ENCODE results near the gene RAD52. TPM values are rescaled to one million over a fixed set of nuclear protein-coding genes. Genes with fewer than 3 reads are reported as not detected.

Gene RAD52
- total and polyA plus RNA-seq, 2 donors (not counting 1 experiment from before 2014, with no cell fraction given): 22.9 to 27.6 TPM

DNA sequence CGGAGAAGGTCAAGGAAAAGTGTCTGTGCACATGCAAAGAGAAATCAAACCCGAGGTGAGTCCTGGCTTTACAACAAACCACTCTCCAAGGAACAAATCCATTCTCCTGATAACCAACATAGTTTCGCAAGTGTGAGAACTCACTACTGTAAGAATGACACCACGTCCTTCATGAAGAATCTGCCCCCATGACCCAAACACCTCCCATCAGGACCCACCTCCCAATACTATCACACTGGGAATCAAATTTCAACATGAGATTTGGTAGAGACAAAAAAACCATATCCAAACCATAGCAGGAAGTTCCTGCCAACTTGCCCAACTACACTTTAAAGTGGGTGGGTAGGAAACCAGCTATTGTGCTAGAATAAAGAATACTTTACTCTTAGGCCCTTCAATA is 39.2 kb upstream of the RAD52 start:
- Mint-ChIP-seq H3K9me3 (ENCODE audit: insufficient read depth) (no peaks in the 10 kb centered on the region), H3K27ac (no peak overlapping the region), H3K4me3 (no peak overlapping the region), H3K27me3 (no peaks in the 10 kb centered on the region), H3K4me1 (peaks cover 21% of the 10 kb centered on the region)
- H2AFZ ChIP-seq (ENCODE audit: insufficient read depth, low read depth, low read length, poor library complexity, severe bottlenecking): no peak overlapping the region
- no peak overlapping the region for H3K4me3 ChIP-seq (ENCODE audit: control extremely low read depth in 1 of 5, extremely low read depth in 1 of 5, insufficient read depth in 1 of 5, low read depth in 2 of 5, low read length in 4 of 5)
- H3K27me3 ChIP-seq (replicated peaks in 1 of 4; ENCODE audit: control extremely low read depth in 1 of 4, control insufficient read depth in 3 of 4, insufficient read depth in 4 of 4, low read length in 3 of 4): no peaks in the 10 kb centered on the region
- no peak for ATAC-seq (ENCODE audit: low read depth)
- peaks cover 16 to 18% of the 10 kb centered on the region in 2 donors for H3K4me1 ChIP-seq (ENCODE audit: control insufficient read depth in 2 of 2, insufficient read depth in 2 of 2, low read length in 2 of 2)
- H4K20me1 ChIP-seq (ENCODE audit: control insufficient read depth, insufficient read depth, low read length, poor library complexity, severe bottlenecking): no peaks in the 10 kb centered on the region
- H3K4me2 ChIP-seq (replicated peaks; ENCODE audit: low read depth, low read length, poor library complexity, severe bottlenecking): no peak overlapping the region
- TF ChIP-seq, protein P1, sequence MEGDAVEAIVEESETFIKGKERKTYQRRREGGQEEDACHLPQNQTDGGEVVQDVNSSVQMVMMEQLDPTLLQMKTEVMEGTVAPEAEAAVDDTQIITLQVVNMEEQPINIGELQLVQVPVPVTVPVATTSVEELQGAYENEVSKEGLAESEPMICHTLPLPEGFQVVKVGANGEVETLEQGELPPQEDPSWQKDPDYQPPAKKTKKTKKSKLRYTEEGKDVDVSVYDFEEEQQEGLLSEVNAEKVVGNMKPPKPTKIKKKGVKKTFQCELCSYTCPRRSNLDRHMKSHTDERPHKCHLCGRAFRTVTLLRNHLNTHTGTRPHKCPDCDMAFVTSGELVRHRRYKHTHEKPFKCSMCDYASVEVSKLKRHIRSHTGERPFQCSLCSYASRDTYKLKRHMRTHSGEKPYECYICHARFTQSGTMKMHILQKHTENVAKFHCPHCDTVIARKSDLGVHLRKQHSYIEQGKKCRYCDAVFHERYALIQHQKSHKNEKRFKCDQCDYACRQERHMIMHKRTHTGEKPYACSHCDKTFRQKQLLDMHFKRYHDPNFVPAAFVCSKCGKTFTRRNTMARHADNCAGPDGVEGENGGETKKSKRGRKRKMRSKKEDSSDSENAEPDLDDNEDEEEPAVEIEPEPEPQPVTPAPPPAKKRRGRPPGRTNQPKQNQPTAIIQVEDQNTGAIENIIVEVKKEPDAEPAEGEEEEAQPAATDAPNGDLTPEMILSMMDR (IDR thresholded peaks at IDR 0.05): no peak
- no peak for TF ChIP-seq EZH2 (IDR thresholded peaks at IDR 0.05; ENCODE audit: borderline replicate concordance, insufficient read depth, low read depth, low read length, poor library complexity, severe bottlenecking)
- POLR2A ChIA-PET: no interaction called here
- H3K9ac ChIP-seq (ENCODE audit: low read length): no peak overlapping the region
- H3K79me2 ChIP-seq (ENCODE audit: control insufficient read depth, insufficient read depth, low read length): peaks cover 25% of the 10 kb centered on the region
- no peaks in the 10 kb centered on the region for H3K9me3 ChIP-seq (ENCODE audit: control extremely low read depth in 1 of 3, control insufficient read depth in 2 of 3, insufficient read depth in 1 of 3, low read length in 2 of 3)
- no peak for DNase-seq
- WGBS (ENCODE audit: insufficient coverage): 89% methylated on average over 4 of the region's 4 CpGs
- no peaks in the 10 kb centered on the region for H3K36me3 ChIP-seq (replicated peaks in 1 of 2; ENCODE audit: control extremely low read depth in 1 of 2, control insufficient read depth in 1 of 2, extremely low read depth in 1 of 2, insufficient read depth in 2 of 2, low read length in 1 of 2)
- intact Hi-C loops (cut with micrococcal nuclease): no loop called here
- CTCF ChIA-PET: no interaction called here
- H3K27ac ChIP-seq (ENCODE audit: low read length in 2 of 2): no peak overlapping the region

DNA sequence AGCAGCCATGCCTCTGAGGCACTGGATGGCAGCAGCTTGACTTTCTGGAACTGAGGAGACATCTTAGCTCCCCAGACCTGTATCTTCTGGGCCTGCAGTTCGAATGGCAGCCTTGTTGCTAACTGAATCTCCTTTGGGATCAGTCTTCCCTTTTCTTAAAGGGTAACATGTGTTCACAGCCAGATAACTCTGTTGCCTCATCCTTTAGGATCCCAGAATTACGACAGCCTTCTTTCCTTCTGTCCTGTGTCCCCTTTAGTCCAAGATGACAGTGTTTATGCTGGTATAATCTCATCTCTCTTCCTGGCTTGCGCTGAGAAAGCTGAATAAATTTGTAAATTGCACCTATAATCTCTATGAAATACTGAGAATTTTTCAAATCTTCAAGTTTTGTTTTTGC is 32.5 kb upstream of the RAD52 start:
- DNase-seq (no peak), ATAC-seq (ENCODE audit: low read depth) (no peak)
- no peaks in the 10 kb centered on the region for H4K20me1 ChIP-seq (ENCODE audit: control insufficient read depth, insufficient read depth, low read length, poor library complexity, severe bottlenecking)
- H3K4me2 ChIP-seq (replicated peaks; ENCODE audit: low read depth, low read length, poor library complexity, severe bottlenecking): no peak overlapping the region
- H3K36me3 ChIP-seq (replicated peaks in 1 of 2; ENCODE audit: control extremely low read depth in 1 of 2, control insufficient read depth in 1 of 2, extremely low read depth in 1 of 2, insufficient read depth in 2 of 2, low read length in 1 of 2): no peaks in the 10 kb centered on the region
- TF ChIP-seq, protein P1 (IDR thresholded peaks at IDR 0.05): no peak
- no peak for TF ChIP-seq EZH2 (IDR thresholded peaks at IDR 0.05; ENCODE audit: borderline replicate concordance, insufficient read depth, low read depth, low read length, poor library complexity, severe bottlenecking)
- H3K27ac Mint-ChIP-seq: no peak overlapping the region
- no peaks in the 10 kb centered on the region for H3K79me2 ChIP-seq (ENCODE audit: control insufficient read depth, insufficient read depth, low read length)
- H2AFZ ChIP-seq (ENCODE audit: insufficient read depth, low read depth, low read length, poor library complexity, severe bottlenecking): no peak overlapping the region
- POLR2A ChIA-PET: no interaction called here
- H3K9me3 ChIP-seq (ENCODE audit: control extremely low read depth in 1 of 3, control insufficient read depth in 2 of 3, insufficient read depth in 1 of 3, low read length in 2 of 3): no peaks in the 10 kb centered on the region
- no peaks in the 10 kb centered on the region for H3K4me1 ChIP-seq (ENCODE audit: control insufficient read depth in 2 of 2, insufficient read depth in 2 of 2, low read length in 2 of 2)
- H3K27ac ChIP-seq (ENCODE audit: low read length in 2 of 2): no peak overlapping the region
- intact Hi-C loops (cut with micrococcal nuclease): no loop called here
- no peaks in the 10 kb centered on the region for H3K4me1 Mint-ChIP-seq
- WGBS (ENCODE audit: insufficient coverage): 100% methylated on average over 1 of the region's 3 CpGs
- H3K9ac ChIP-seq (ENCODE audit: low read length): no peak overlapping the region
- CTCF ChIA-PET: interaction anchor here (0.8 kb wide), 1 partner anchor 30 kb away, joined by 3 read pairs; no protein-coding TSS in a partner anchor
- H3K27me3 ChIP-seq (replicated peaks in 1 of 4; ENCODE audit: control extremely low read depth in 1 of 4, control insufficient read depth in 3 of 4, insufficient read depth in 4 of 4, low read length in 3 of 4): no peaks in the 10 kb centered on the region
- H3K4me3 Mint-ChIP-seq: no peak overlapping the region
- H3K27me3 Mint-ChIP-seq: no peaks in the 10 kb centered on the region
- H3K9me3 Mint-ChIP-seq (ENCODE audit: insufficient read depth): no peaks in the 10 kb centered on the region
- H3K4me3 ChIP-seq (ENCODE audit: control extremely low read depth in 1 of 5, extremely low read depth in 1 of 5, insufficient read depth in 1 of 5, low read depth in 2 of 5, low read length in 4 of 5): no peak overlapping the region
